Muscle layer of colon (tissue), 2 donors: ENCODE measurements around the gene CDH18.

Experiments
- H3K27ac ChIP-seq: one replicate; pipeline ENCODE4 v1.7.0; 2013; ENCODE audit warnings: low read depth, mild to moderate bottlenecking, low read length, moderate library complexity
- H3K27me3 ChIP-seq, 2 donors: one replicate each; pipeline ENCODE4 v1.7.0; 2013; ENCODE audit warnings: low read length in 2 of 2, mild to moderate bottlenecking in 2 of 2; ENCODE audit not compliant: insufficient read depth in 2 of 2, control insufficient read depth in 1 of 2
- H3K36me3 ChIP-seq: one replicate; pipeline ENCODE4 v1.7.0; 2013; ENCODE audit warnings: mild to moderate bottlenecking, low read length; ENCODE audit not compliant: insufficient read depth
- H3K4me1 ChIP-seq: one replicate; pipeline ENCODE4 v1.7.0; 2013; ENCODE audit warnings: mild to moderate bottlenecking, low read length; ENCODE audit not compliant: insufficient read depth
- H3K4me3 ChIP-seq, 2 donors: one replicate each; pipeline ENCODE4 v1.7.0; 2013; ENCODE audit warnings: low read length in 2 of 2, low read depth in 1 of 2, mild to moderate bottlenecking in 1 of 2, moderate library complexity in 1 of 2
- H3K9ac ChIP-seq: one replicate; pipeline ENCODE4 v1.7.0; 2013; ENCODE audit warnings: low read length
- H3K9me3 ChIP-seq: one replicate; pipeline ENCODE4 v1.7.0; 2013; ENCODE audit warnings: mild to moderate bottlenecking, low read length
- donor health status: abdominal sarcoma.
- donor health status: Adenocarcinoma of cecum.

The CDH18 gene

DNA sequence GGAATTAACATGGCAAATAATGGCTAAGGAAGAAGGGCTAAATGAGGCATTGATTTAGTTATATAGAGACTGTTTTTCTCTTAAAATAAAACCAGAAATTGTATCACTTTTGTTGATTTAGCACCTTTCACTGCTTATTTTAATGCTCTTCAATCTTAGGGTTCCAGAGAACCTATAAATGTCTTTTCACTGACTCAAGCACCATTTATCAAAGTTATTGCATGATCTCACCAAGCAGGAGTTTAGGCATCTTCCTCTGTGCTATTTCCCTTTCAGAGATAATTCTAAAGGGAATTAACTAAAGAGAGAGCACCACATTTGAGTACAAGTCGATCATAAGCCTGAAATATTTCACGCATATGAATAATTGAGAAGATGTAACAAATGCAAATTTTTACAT lies 357.1 kb downstream of the CDH18 start:
- Histone ChIP-seq H3K9me3 (no peaks in the 10 kb centered on the region), H3K27me3 (no peaks in the 10 kb centered on the region), H3K4me3 (no peak overlapping the region), H3K27ac (no peak overlapping the region), H3K4me1 (no peaks in the 10 kb centered on the region), H3K36me3 (no peaks in the 10 kb centered on the region), H3K9ac (no peak overlapping the region)

- Histone ChIP-seq H3K27ac (no peak overlapping the region), H3K4me3 (no peak overlapping the region), H3K27me3 (no peaks in the 10 kb centered on the region), H3K4me1 (no peaks in the 10 kb centered on the region), H3K36me3 (no peaks in the 10 kb centered on the region), H3K9me3 (no peaks in the 10 kb centered on the region), H3K9ac (no peak overlapping the region)
These were observed 361.8 kb downstream of the CDH18 start for GRCh38 chr5:19626211-19626610.

DNA sequence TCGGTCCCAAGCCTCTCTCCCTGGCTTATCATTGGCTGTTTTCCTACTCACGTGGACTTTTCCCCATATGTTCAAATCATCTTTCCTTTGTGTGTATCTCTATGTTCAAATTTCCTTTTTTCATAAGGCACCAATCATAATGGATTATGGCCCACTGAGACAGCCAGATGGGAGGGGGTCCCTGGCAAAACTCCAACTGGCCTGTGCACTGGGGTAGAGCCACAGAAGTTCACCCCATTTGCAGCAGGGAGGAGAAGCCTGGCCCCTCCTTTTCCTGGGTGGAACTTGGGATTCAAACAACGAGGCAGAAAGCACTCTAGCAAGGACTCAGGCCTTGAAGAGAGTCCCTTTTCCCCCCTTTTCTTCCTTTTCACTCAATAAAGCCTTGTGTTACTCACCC lies 362.4 kb downstream of the CDH18 start:
- Histone ChIP-seq H3K36me3 (no peaks in the 10 kb centered on the region), H3K9me3 (no peaks in the 10 kb centered on the region), H3K4me1 (no peaks in the 10 kb centered on the region), H3K27me3 (no peaks in the 10 kb centered on the region), H3K27ac (no peak overlapping the region), H3K4me3 (no peak overlapping the region), H3K9ac (no peak overlapping the region)

DNA sequence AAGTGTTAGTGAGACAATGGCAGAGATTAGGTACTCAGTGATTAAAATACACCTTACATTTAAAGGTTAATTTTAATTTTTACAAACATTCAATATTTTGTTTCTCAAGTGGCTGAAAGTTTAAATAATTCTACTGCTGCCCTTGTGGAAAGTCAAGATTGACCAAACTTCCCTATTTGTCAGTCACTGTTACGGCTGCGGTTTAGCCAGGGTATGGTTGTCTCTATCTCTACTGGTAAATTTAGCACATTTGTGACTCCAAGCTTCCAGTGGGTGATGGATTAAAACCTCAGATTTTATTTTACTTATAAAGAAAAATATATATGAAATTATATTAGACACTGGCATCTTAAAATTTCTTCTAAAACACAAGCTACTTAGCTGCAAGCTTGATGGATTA lies 368.4 kb downstream of the CDH18 start:
- Histone ChIP-seq H3K27me3 (no peaks in the 10 kb centered on the region), H3K27ac (no peak overlapping the region), H3K4me1 (no peaks in the 10 kb centered on the region), H3K9ac (no peak overlapping the region), H3K36me3 (no peaks in the 10 kb centered on the region), H3K9me3 (no peaks in the 10 kb centered on the region), H3K4me3 (no peak overlapping the region)

GRCh38 chr5:19616701-19617215 lies 371.2 kb downstream of the CDH18 start:
- no peaks in the 10 kb centered on the region for H3K27me3 ChIP-seq
- no peak overlapping the region for H3K27ac ChIP-seq
- no peaks in the 10 kb centered on the region for H3K9me3 ChIP-seq
- H3K9ac ChIP-seq = no peak overlapping the region
- H3K4me1 ChIP-seq = no peaks in the 10 kb centered on the region
- H3K36me3 ChIP-seq = no peaks in the 10 kb centered on the region
- H3K4me3 ChIP-seq = no peak overlapping the region

GRCh38 chr5:19615661-19616060 lies 372.3 kb downstream of the CDH18 start:
- no peaks in the 10 kb centered on the region for H3K27me3 ChIP-seq
- H3K27ac ChIP-seq = no peak overlapping the region
- no peaks in the 10 kb centered on the region for H3K4me1 ChIP-seq
- H3K36me3 ChIP-seq = no peaks in the 10 kb centered on the region
- H3K9ac ChIP-seq = no peak overlapping the region
- H3K9me3 ChIP-seq = no peaks in the 10 kb centered on the region
- no peak overlapping the region for H3K4me3 ChIP-seq

DNA sequence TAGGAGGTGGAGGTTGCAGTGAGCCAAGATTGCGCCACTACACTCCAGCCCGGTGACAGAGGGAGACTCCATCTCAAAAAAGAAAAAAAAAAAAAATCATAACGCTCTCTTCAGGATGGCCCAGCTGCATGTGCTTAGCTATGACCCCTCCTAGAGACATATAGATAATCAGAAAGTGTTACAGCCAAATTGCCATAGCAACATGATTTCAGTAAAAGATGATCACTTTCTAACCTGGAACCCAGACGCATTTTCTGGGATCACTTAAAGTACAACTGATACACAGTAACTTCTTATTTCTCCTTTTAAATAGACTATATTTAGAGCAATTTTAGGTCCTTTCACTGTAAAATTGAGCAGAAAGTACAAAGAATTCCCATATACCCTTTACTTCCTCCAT lies 372.9 kb downstream of the CDH18 start:
- no peaks in the 10 kb centered on the region for H3K27me3 ChIP-seq
- no peak overlapping the region for H3K9ac ChIP-seq
- H3K9me3 ChIP-seq = no peaks in the 10 kb centered on the region
- H3K4me3 ChIP-seq = no peak overlapping the region
- H3K27ac ChIP-seq = no peak overlapping the region
- H3K36me3 ChIP-seq = no peaks in the 10 kb centered on the region
- H3K4me1 ChIP-seq = no peaks in the 10 kb centered on the region

DNA sequence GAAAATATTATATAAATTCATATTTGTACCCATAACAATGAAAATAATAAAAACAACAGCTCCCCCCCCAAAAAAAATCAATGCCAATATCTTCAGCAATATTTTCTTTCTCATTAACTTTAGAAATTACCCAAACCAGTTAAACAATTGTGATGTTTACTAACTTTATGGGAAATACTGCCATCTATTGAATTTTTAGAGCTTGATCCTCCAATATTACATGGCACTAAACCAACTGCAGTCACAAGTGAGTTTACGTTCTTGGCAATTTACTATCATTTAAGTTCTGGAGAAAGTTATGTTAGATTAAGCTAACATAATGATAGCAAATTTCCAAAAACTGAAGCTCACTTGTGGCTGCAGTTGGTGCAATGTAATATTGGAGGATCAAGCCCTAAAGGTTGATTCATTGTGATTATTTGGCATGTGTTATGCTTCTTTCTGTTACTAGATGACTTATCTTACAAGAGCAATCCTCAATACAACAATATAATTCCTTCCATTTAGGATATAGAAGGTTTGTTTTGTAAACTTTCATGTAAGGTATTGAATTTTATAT lies 379.5 kb downstream of the CDH18 start:
- Histone ChIP-seq H3K9ac (no peak overlapping the region), H3K27me3 (no peaks in the 10 kb centered on the region), H3K36me3 (no peaks in the 10 kb centered on the region), H3K27ac (no peak overlapping the region), H3K9me3 (no peaks in the 10 kb centered on the region), H3K4me1 (no peaks in the 10 kb centered on the region), H3K4me3 (no peak overlapping the region)

GRCh38 chr5:19605846-19606407 lies 382.1 kb downstream of the CDH18 start:
- Histone ChIP-seq H3K36me3 (no peaks in the 10 kb centered on the region), H3K9ac (no peak overlapping the region), H3K4me1 (no peaks in the 10 kb centered on the region), H3K4me3 (no peak overlapping the region), H3K27ac (no peak overlapping the region), H3K9me3 (no peaks in the 10 kb centered on the region), H3K27me3 (no peaks in the 10 kb centered on the region)

DNA sequence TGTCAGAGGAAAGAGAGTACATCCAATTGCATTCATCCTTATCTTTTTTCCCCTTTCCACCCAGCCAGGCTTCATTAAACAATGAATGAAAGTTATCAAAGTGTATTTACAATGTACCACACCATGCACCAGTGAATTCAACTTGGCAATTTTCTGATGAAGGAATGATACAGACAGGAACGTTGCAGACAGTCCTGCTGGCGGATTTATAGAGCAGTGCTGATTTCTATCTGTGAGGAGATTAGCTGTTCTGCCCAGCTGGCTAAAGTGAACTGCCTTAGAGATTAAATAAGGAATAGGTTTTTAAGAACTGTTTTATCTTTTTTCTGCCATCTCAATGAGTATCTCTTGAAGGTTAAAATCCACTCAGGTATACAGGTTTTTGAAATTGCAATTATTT lies 403.9 kb downstream of the CDH18 start:
- no peak overlapping the region for H3K4me3 ChIP-seq
- no peaks in the 10 kb centered on the region for H3K36me3 ChIP-seq
- no peaks in the 10 kb centered on the region for H3K27me3 ChIP-seq
- no peak overlapping the region for H3K27ac ChIP-seq
- H3K4me1 ChIP-seq = no peaks in the 10 kb centered on the region
- H3K9me3 ChIP-seq = no peaks in the 10 kb centered on the region
- no peak overlapping the region for H3K9ac ChIP-seq

DNA sequence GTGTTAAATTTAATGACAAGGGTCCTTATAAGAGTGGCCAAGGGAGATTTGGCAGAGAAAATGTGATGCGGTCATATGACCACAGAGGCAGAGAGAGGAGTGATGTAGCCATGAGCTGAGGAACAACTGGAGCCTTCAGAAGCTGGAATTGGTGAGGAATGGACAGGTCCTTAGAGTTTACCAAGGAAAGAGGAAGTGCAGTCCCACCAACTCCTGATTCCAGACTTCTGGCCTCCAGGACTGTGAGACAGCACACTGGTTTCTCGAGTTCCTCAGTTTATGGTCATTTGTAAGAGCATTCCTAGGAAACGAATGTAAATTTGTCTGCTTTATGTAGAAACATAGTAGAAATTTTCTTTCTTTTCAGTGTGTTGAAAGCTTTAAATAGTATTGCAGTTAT lies 410.1 kb downstream of the CDH18 start:
- Histone ChIP-seq H3K4me3 (no peak overlapping the region), H3K9ac (no peak overlapping the region), H3K27ac (no peak overlapping the region), H3K4me1 (no peaks in the 10 kb centered on the region), H3K9me3 (no peaks in the 10 kb centered on the region), H3K36me3 (no peaks in the 10 kb centered on the region), H3K27me3 (no peaks in the 10 kb centered on the region)

- Histone ChIP-seq H3K27ac (no peak overlapping the region), H3K4me3 (no peak overlapping the region), H3K9ac (no peak overlapping the region), H3K4me1 (no peaks in the 10 kb centered on the region), H3K9me3 (no peaks in the 10 kb centered on the region), H3K36me3 (no peaks in the 10 kb centered on the region), H3K27me3 (no peaks in the 10 kb centered on the region)
These were observed 420.0 kb downstream of the CDH18 start for GRCh38 chr5:19568004-19568403.
